GM13976 (cell line): ENCODE measurements around the gene TLCD1.

Experiments used
- DNase-seq: peaks from one replicate; pipeline ENCODE4 v3.0.0; 2012; ENCODE audit warnings: low spot score
- in situ Hi-C: fragments of 300-500 bp; cut with MboI; formaldehyde crosslinking; loops from one replicate; pipeline ENCODE4 v1.12.0; 2022; ENCODE audit warnings: low sequenced_read_pairs, mixed read lengths, inconsistent platforms; ENCODE audit not compliant: unreplicated experiment
- TF ChIP-seq, protein P1 (sequence below): IDR thresholded peaks from 2 replicates; pipeline ENCODE4 v1.5.1; 2012; ENCODE audit warnings: borderline replicate concordance, mild to moderate bottlenecking; ENCODE audit not compliant: insufficient read depth; ENCODE audit errors: extremely low read depth, missing control alignments, control extremely low read depth

The TLCD1 gene

DNA sequence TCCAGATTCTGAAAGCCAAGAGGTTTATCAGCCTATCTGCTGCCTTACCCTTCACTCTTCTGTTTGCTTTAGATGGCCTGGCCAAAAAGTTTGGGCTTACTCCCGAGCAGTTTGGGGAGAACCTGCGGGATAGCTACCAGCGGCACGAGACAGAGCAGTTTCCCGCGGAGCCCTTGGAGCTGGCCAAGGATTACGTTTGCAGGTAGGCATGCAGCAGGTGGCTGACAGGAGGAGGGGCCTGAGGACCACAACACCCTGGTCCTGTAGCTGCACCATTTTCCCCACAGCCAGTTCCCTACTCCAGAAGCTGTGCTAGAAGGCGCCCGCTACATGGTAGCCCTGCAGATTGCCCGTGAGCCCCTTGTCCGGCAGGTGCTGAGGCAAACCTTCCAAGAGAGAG, 43.4 kb downstream of the TLCD1 start:
- no peak for DNase-seq
- in situ Hi-C loops: no loop called here
- TF ChIP-seq, protein P1, sequence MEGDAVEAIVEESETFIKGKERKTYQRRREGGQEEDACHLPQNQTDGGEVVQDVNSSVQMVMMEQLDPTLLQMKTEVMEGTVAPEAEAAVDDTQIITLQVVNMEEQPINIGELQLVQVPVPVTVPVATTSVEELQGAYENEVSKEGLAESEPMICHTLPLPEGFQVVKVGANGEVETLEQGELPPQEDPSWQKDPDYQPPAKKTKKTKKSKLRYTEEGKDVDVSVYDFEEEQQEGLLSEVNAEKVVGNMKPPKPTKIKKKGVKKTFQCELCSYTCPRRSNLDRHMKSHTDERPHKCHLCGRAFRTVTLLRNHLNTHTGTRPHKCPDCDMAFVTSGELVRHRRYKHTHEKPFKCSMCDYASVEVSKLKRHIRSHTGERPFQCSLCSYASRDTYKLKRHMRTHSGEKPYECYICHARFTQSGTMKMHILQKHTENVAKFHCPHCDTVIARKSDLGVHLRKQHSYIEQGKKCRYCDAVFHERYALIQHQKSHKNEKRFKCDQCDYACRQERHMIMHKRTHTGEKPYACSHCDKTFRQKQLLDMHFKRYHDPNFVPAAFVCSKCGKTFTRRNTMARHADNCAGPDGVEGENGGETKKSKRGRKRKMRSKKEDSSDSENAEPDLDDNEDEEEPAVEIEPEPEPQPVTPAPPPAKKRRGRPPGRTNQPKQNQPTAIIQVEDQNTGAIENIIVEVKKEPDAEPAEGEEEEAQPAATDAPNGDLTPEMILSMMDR: no peak

- TF ChIP-seq, protein P1: no peak
- in situ Hi-C loops: no loop called here
- no peak for DNase-seq
Observed at GRCh38 chr17:28675980-28676379, 50.1 kb downstream of the TLCD1 start.

DNA sequence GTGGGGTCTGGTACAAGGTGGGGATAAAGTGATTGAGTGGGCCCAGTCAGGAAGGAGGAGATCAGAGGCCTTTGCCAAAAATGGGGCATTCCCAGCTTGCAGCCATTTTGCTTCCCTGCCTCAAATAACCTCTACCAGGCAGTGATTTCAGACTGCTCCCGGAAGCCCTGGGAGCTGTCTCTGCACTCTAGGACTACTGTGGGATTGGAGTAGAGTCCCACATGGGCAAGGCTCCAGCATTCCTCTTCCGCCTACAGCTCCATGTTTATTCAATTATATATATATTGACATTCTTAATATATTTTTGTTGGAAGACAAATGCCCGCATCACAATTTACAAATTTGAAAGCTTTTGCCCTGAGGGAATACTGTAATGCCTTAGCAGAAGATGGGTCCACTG, 50.5 kb downstream of the TLCD1 start:
- TF ChIP-seq, protein P1: no peak
- no peak for DNase-seq
- in situ Hi-C loops: no loop called here
